HG03571 (cell line): ENCODE results near the gene SPATS2L.

Source experiments
- ATAC-seq: cut with Tn5 transposase; IDR thresholded peaks from one replicate; pipeline ENCODE4 v1.9.1; 2021; ENCODE audit not compliant: unreplicated experiment

Gene SPATS2L

DNA sequence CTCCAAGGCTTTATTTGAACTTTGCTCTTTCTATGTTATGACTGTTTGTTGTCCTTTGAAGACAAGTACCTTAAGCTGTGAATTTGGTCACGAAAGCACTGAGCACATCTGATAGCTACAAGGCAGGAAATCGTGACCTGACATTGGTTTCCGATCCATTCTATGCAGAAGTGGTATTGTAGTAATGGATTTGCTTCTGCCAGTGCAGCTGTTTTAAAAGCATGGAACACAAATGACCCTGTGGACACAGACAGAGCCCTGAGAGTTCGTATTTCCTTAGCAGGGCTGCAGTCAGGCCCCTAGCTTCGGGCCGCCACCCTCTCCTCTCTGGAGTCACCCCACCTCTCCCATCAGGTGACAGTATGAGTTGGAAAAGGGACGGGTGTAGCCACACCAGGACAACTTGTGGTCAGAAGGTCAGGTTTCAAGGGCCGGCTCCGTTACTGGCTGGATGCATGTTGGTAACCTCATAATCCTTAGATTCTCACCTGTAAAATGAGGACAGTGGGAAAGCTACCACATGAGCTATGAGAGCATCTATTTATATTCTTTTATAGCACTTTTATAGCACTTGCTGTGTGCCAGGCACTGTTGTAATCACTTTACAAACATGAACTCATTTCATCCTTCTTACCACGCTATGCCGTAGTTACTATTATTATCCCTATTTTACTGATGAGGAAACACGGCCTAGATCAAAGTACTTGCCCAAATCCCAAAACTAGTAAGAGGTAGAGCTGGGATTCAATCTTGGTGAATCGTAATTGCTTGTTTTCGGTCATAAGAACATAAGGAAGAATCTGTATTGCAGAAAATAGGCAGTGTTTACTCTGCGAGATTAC is 70.2 kb downstream of the SPATS2L start:
- ATAC-seq = no peak

DNA sequence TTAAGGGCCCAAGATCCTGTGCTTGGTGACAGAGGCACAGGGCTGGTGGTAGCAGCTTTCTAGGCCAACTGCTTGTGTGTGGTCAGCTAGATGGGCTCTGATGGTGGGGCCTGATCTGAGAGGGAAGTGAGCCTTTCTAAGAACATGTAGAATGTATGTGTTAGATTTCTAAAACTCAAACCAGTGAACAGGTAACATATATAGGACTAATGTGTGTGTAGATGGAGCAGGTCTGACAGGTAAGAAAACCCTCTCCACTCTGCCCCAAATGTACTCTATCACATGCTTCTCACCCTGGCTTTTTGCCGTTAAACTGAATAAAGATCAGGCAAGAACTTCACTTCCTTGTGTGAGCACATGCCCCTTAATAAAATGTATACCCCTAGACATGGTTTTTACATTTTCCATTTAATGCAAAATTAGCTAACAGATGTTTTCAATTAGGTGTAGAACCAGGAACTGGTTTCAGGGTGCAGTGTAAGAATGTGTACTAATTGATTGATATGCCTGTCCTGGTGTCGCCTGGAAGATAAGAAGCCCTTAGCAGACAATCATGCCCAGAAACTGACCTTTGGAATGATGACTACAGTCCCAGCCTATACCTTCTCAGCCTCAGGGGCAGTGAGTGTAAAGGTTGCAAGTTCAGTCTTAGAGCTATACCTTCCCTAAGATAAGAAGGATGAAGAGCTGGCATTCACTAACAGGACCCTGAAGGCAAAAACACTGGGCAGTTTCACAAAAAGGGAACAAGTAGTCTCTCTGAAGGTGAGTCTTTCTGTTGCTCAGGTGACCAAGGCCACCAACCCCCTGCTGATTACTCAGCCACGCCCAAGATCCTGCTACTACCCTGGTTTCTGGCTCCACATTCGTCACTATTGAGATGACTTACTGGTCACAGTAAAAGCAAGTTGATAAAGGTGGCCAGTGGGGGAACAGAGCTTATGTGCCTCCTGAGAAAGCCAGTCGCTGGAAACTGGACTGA is 71.2 kb downstream of the SPATS2L start:
- no peak for ATAC-seq

- ATAC-seq = no peak
These were observed 72.3 kb downstream of the SPATS2L start for GRCh38 chr2:200378652-200379290.

DNA sequence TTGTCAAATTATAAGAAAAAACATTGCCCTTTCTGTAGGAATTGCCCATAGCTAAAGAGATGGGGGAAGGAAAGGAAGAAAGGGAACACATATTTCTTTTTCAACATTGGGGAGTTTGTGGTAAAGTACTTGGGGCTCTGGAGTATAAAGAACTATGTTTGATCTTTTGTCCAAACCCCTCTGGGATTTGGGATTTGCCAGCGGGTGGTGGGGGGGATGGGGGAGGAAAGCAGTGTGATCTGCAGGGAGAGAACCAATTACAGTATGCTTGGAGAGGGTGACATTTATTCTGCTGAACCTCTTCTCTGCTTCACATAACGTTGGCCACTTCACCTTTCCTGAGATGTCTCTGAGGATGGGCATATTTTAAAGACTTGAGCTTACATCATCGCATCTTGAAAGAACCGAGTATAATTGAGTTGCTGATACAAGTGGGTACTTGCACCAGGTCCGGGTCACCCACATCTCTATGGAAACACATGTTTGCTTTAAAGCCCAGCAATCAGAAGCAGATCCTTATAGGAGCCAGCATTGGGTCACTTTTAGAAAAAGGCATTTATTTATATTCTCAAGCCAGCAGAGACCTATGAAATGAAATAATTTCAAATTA is 73.1 kb downstream of the SPATS2L start:
- no peak for ATAC-seq

- ATAC-seq = no peak
These were observed 73.6 kb downstream of the SPATS2L start for GRCh38 chr2:200380091-200380561.

- no peak for ATAC-seq
These were observed 74.5 kb downstream of the SPATS2L start for GRCh38 chr2:200380833-200381542.

- ATAC-seq = no peak
These were observed 76.4 kb downstream of the SPATS2L start for GRCh38 chr2:200382874-200383273.

DNA sequence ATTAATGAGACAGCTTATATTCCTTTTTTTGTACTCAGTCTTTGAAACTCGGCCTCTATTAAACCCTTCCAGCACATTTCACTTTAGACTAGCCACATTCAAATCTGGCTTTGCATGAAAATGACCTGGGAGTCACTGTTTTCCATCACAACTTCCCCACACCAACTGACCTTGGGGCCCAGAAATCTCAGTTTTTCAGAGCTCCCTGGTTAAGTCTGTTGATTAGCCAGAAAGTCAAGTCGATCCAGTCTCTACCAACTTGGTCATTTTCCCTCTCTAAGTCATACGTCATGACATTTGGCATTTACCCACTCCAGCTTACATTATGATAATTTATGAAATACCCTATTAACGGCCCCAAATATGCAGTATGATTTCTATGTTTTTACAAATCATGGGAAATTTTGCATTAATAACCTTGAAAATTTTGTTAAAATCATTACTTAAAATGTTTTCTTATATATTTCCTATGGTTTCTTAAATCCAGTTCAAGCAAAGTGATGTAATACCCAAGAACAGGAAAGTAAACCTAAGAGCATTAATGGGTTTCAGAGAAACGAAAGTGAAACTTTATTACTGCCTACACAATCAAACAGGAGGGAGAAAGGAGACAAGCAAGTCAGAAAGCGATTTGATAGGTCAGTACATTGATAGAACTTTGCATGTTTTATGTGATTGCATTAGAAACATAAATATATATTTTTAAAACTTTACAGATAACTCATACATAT is 77.1 kb downstream of the SPATS2L start:
- peak; percentile 48 for ATAC-seq

DNA sequence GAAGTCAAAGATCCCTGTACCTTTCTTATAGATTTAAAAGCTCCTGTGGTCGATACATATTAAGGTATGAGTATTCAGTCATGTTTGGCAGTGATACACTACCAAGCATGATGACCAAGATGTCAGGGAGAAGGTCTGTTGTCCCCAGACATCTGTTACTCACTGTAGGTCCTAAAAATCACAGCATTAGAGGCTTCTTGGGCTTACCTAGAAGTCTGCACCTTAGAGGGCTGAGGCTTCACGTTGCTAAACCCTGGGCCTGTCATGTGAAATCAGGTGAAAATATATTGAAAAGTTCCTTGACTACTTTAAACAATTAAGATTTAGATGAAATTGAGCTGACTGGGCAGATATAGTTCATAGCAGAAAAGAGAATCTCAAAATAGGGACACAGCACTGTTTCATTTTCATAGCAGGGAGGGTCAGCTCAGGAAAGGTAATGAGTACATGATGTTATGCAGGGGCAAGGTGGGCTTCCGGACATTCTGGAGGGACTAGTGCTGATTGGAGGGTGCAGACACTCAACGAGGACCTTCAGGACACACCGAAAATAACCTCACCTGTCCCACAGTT is 78.7 kb downstream of the SPATS2L start:
- ATAC-seq = no peak

GRCh38 chr2:200393191-200393590 is 86.7 kb downstream of the SPATS2L start:
- no peak for ATAC-seq

GRCh38 chr2:200394045-200394444 is 87.6 kb downstream of the SPATS2L start:
- ATAC-seq = no peak

DNA sequence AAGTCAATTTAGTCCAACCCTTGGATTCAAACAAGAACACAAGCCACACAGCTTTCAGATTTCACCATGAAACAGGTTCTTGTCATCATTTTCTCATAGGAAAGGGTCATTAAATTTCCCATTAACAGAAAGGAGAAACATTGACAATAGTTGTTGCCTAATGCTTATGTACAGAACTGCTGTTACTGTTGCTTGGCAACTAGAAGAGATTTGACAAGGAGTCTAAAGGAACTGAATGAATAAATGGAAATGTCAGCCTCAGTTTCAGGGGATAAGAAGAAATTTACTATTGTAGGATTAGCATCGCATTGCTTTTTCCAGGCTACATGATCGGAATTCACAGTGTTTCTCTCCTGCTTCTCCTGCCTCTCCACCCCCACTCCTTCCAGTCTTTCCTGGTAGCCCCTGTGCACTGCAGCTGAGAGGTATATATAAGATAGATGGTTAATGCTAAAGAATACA is 90.3 kb downstream of the SPATS2L start:
- no peak for ATAC-seq

DNA sequence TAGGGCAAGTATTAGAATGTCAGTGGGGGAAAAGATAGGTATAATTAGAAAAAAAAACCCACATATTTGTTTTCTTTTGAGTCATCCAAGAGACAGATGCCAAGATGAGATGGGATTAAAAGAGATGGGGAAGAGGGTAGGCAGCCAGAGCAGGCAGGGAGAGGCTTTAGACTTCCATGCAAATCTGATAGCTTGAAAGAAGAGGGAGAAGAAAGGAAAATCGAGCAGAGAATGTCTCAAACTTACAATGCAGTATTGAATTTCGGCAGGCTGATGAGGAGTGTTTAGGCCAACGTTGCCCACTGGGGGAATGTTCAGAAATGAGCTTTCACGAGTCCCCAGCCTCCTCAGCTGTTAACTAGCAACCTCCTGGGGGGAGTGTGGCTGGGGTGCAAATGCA is 91.3 kb downstream of the SPATS2L start:
- no peak for ATAC-seq

DNA sequence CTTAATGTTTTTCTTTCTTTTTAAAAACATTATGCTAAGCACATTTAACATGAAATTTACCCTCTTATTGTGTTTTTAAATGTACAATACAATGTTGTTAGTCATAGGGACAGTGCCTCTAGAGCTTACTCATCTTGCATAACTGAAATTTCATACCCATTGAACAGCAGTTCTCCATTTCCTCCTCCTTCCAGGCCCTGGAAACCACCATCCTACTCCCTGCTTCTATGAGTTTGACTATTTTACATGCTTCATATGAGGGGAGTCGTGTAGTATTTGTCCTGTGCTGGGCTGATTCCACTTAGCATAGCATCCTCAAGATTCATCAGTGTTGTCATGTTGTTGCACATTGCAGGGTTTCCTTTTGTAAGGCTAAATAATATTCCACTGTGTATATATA is 92.6 kb downstream of the SPATS2L start:
- no peak for ATAC-seq

GRCh38 chr2:200399636-200400035 is 93.1 kb downstream of the SPATS2L start:
- no peak for ATAC-seq

GRCh38 chr2:200403814-200404213 is 97.3 kb downstream of the SPATS2L start:
- ATAC-seq = no peak

- ATAC-seq = no peak
These were observed 98.1 kb downstream of the SPATS2L start for GRCh38 chr2:200404615-200405014.

DNA sequence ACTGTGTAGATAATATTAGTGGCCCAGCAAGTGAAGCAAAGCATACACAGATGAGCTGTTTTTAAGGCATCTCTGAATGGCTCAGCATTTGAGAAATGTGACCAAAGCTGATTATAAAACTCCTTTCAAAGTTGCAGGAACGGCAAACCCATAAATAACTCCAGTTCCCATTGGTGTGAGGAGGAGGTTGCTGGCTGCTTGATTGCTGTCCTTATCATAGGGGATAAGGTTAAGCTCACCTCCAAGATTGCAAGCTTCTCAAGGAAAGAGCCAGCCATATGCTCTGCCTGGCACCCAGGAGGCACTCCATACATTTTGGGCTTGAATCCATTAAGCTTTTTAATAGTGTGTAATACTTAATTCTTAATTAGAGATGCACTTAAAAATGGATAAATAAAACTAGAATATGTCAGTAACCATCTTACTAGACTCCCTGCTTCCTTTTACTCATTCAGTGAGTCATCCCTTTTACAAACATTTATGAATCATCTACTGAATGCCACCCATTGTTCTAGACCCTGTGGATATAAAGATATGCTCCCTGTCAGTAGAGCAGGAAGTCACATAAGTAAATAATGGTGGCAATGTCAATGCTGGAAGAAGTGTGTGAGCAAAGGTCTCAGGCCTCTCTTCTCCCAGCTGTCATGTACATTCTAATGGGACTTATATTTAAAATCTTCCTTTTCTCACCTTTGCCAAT is 99.3 kb downstream of the SPATS2L start:
- peak; percentile 37 for ATAC-seq
